ENCODE results near the gene DAP.

DAP gene

DNA sequence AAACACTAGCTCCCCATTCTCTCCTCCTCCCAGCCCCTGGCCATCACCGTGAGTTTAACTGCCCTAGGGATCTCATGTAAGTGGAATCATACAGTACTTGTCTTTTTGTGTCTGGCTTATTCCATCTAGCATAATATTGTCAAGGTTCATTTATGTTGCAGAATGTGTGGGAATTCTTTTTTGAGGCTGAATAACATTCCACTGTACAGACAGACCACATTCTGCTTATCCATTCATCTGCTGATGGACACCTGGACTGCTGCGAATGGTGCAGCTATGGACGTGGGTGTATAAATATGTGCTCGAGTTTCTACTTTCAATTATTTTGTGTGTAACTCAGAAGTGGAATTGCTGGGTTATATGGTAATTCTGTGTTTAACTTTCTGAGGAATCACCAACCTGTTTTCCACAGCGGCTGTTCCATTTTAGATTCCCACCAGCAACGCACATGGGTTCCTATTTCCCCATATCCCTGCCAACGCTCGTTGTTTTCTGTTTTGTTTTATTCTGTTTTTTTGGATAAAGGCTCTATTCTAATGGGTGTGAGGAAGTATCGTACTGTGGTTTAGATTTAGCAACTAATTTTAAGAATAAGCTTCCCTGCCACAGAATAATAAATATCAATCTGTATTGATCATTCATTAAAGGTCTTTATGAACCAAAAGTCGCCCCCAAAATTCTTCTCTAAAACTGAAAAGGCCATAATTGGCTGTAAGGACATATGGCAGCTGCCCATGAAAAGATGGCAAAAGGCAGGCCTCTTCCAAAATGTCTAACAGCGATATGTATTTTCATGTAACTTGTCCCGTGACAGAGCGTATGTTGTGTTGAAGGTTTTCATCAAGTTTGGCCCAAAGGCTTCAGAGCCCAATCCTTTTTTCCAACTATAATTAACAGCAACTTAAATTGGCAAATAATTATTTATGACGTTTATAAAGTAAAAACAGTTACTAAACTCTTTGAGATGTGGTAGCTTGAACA is 70.3 kb downstream of the DAP start:
- H4K20me1 ChIP-seq (ENCODE audit: insufficient read depth, low read length) = peaks cover 17% of the 10 kb centered on the region
- ATAC-seq (ENCODE audit: insufficient read depth, low read depth) (no peak), DNase-seq (no peak)
- H3K4me3 ChIP-seq (ENCODE audit: low read depth in 1 of 2, low read length in 2 of 2) = no peak overlapping the region
- no peak overlapping the region for H2AFZ ChIP-seq (ENCODE audit: low read depth, low read length)
- H3K36me3 ChIP-seq (ENCODE audit: insufficient read depth, low read length) = peaks cover 17% of the 10 kb centered on the region
- H3K9me3 ChIP-seq (ENCODE audit: insufficient read depth, low read length, severe bottlenecking) = no peaks in the 10 kb centered on the region
- H3K9ac ChIP-seq (ENCODE audit: low read depth, low read length) = no peak overlapping the region
- H3K27ac ChIP-seq (ENCODE audit: low read length) = no peak overlapping the region
- no peak overlapping the region for H3K4me2 ChIP-seq (ENCODE audit: insufficient read depth, low read length)
- peaks cover 13% of the 10 kb centered on the region; the same call in 1 of the 2 replicates for H3K79me2 ChIP-seq (ENCODE audit: insufficient read depth, low read length)
- H3K4me1 ChIP-seq (ENCODE audit: insufficient read depth, low read length) = no peaks in the 10 kb centered on the region
- no peak for TF ChIP-seq EZH2 (IDR thresholded peaks at IDR 0.05; ENCODE audit: borderline replicate concordance, low read depth, low read length, severe bottlenecking)
- TF ChIP-seq, protein P1, sequence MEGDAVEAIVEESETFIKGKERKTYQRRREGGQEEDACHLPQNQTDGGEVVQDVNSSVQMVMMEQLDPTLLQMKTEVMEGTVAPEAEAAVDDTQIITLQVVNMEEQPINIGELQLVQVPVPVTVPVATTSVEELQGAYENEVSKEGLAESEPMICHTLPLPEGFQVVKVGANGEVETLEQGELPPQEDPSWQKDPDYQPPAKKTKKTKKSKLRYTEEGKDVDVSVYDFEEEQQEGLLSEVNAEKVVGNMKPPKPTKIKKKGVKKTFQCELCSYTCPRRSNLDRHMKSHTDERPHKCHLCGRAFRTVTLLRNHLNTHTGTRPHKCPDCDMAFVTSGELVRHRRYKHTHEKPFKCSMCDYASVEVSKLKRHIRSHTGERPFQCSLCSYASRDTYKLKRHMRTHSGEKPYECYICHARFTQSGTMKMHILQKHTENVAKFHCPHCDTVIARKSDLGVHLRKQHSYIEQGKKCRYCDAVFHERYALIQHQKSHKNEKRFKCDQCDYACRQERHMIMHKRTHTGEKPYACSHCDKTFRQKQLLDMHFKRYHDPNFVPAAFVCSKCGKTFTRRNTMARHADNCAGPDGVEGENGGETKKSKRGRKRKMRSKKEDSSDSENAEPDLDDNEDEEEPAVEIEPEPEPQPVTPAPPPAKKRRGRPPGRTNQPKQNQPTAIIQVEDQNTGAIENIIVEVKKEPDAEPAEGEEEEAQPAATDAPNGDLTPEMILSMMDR (IDR thresholded peaks at IDR 0.05; ENCODE audit: borderline replicate concordance, extremely low read depth, low read length, poor library complexity, severe bottlenecking) = no peak
- no peaks in the 10 kb centered on the region for H3K27me3 ChIP-seq (ENCODE audit: insufficient read depth, low read length, poor library complexity)

DNA sequence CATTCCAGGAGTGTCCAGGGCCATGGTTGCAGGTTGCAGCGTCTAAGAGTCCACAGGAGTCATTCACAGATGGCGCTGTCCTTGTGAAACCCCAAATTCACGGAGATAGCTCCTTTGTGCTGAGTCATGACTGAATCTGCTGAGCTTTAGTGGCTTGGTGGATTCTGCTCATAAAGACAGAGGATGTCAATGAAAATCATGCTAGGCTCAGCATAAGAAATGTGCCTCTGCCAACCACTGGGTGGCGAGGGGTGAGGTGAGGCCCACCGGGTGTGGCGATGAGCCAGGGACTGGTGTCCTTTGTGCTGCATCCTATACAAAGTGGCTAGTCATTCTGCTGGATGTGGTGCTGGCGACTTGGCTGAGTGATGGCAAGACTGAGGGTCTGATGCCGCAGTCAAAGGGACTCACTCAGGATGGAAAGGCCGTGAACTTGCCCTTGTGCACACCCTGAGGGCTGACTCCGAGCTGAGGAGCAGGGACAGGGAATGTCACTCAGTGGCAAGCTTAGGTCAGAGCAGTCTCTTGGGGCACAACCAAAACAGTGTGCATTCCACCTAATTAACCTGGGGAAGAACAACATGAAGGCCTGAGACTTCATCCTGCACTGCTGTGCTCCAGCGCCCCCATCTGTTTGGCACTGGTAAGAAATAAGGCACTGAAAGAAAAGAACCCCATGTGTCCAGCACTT is 71.5 kb downstream of the DAP start:
- H3K9me3 ChIP-seq (ENCODE audit: insufficient read depth, low read length, severe bottlenecking) = no peaks in the 10 kb centered on the region
- peaks cover 16% of the 10 kb centered on the region for H4K20me1 ChIP-seq (ENCODE audit: insufficient read depth, low read length)
- H3K4me3 ChIP-seq (ENCODE audit: low read depth in 1 of 2, low read length in 2 of 2) = no peak overlapping the region
- H2AFZ ChIP-seq (ENCODE audit: low read depth, low read length) = no peak overlapping the region
- H3K36me3 ChIP-seq (ENCODE audit: insufficient read depth, low read length) = peaks cover 26% of the 10 kb centered on the region
- ATAC-seq (ENCODE audit: insufficient read depth, low read depth) (peak; percentile 68), DNase-seq (peak; percentile 33)
- peaks cover 13% of the 10 kb centered on the region; the same call in 1 of the 2 replicates for H3K79me2 ChIP-seq (ENCODE audit: insufficient read depth, low read length)
- no peak overlapping the region for H3K27ac ChIP-seq (ENCODE audit: low read length)
- H3K27me3 ChIP-seq (ENCODE audit: insufficient read depth, low read length, poor library complexity) = no peaks in the 10 kb centered on the region
- TF ChIP-seq EZH2 (IDR thresholded peaks at IDR 0.05; ENCODE audit: borderline replicate concordance, low read depth, low read length, severe bottlenecking) = no peak
- TF ChIP-seq, protein P1 (IDR thresholded peaks at IDR 0.05; ENCODE audit: borderline replicate concordance, extremely low read depth, low read length, poor library complexity, severe bottlenecking) = peak; percentile 32
- H3K9ac ChIP-seq (ENCODE audit: low read depth, low read length) = no peak overlapping the region
- no peak overlapping the region for H3K4me2 ChIP-seq (ENCODE audit: insufficient read depth, low read length)
- no peaks in the 10 kb centered on the region for H3K4me1 ChIP-seq (ENCODE audit: insufficient read depth, low read length)

DNA sequence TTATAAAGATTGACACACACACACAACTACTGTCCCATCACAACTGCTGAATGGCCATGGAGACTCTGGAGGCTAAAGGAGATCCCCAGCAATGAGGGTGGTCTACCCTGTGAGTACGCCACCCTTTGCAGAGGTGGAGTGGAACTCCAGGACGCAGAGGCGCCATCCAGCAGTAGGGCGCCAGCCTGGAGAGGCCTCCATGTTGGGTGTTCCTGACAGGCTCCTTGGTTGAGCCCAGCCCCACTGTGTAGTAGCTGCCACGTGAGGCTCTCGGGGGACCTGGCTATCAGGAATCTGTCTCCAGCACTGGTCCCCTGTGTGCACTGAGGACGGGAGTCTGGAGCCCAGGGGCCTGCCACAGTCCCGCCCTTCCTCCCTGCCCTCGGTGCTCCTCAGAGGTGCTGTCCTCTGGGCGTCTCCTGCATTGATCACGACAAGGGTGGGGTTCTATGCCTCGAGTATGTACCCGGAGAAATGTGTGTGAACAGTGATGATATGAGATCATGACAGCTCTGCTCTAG is 72.3 kb downstream of the DAP start:
- Histone ChIP-seq H3K4me3 (ENCODE audit: low read depth in 1 of 2, low read length in 2 of 2) (no peak overlapping the region), H2AFZ (ENCODE audit: low read depth, low read length) (no peak overlapping the region), H3K4me2 (ENCODE audit: insufficient read depth, low read length) (no peak overlapping the region), H3K4me1 (ENCODE audit: insufficient read depth, low read length) (no peaks in the 10 kb centered on the region), H3K36me3 (ENCODE audit: insufficient read depth, low read length) (peaks cover 26% of the 10 kb centered on the region), H4K20me1 (ENCODE audit: insufficient read depth, low read length) (peaks cover 8% of the 10 kb centered on the region), H3K9ac (ENCODE audit: low read depth, low read length) (no peak overlapping the region), H3K9me3 (ENCODE audit: insufficient read depth, low read length, severe bottlenecking) (no peaks in the 10 kb centered on the region), H3K27ac (ENCODE audit: low read length) (no peak overlapping the region), H3K79me2 (ENCODE audit: insufficient read depth, low read length) (peaks cover 7% of the 10 kb centered on the region; the same call in 1 of the 2 replicates), H3K27me3 (ENCODE audit: insufficient read depth, low read length, poor library complexity) (no peaks in the 10 kb centered on the region)
- no peak for ATAC-seq (ENCODE audit: insufficient read depth, low read depth)
- no peak for DNase-seq
- TF ChIP-seq, protein P1 (IDR thresholded peaks at IDR 0.05; ENCODE audit: borderline replicate concordance, extremely low read depth, low read length, poor library complexity, severe bottlenecking) = no peak
- TF ChIP-seq EZH2 (IDR thresholded peaks at IDR 0.05; ENCODE audit: borderline replicate concordance, low read depth, low read length, severe bottlenecking) = no peak
